HEK293 (cell line): ENCODE results near the gene BCAS3.

Source experiments
- CTCF ChIA-PET: fragments of 350-600 bp; formaldehyde crosslinking; extraction: SDS; loops from one replicate; lab custom pipeline; 2021; ENCODE audit warnings: antibody characterized with exemption; lab: Yijun Ruan, JAX
- POLR2A ChIA-PET: fragments of 300-600 bp; formaldehyde crosslinking; extraction: SDS; loops from one replicate; lab custom pipeline; 2020; ENCODE audit warnings: antibody characterized with exemption, inconsistent platforms; lab: Yijun Ruan, JAX
- H3K27ac ChIP-seq: fragments of 200-500 bp; sonication (Bioruptor generic); 2 replicates; pipeline ENCODE4 v1.5.1; 2014; ENCODE audit warnings: low read depth, low read length, control low read depth, inconsistent platforms; ENCODE audit errors: extremely low read depth
- H3K36me3 ChIP-seq, 2 experiments: fragments of 200-500 bp in 1 of 2; sonication (Bioruptor generic) in 1 of 2; 1 replicate in 1 of 2; 2 replicates in 1 of 2; pipeline ENCODE4 v1.5.1; 2014 to 2017; ENCODE audit warnings: inconsistent platforms in 2 of 2, low read length in 2 of 2; ENCODE audit not compliant: control insufficient read depth in 2 of 2, insufficient read depth in 1 of 2
- H3K4me1 ChIP-seq: fragments of 200-500 bp; sonication (Bioruptor generic); 2 replicates; pipeline ENCODE4 v1.5.1; 2014; ENCODE audit warnings: mild to moderate bottlenecking, low read length, inconsistent platforms; ENCODE audit not compliant: control insufficient read depth, insufficient read depth
- H3K4me3 ChIP-seq: 2 replicates; pipeline ENCODE4 v1.5.1; 2011; ENCODE audit warnings: low read depth, mild to moderate bottlenecking, control low read depth, low read length, moderate library complexity
- H3K9me3 ChIP-seq: fragments of 200-500 bp; sonication (Bioruptor generic); 2 replicates; pipeline ENCODE4 v1.5.1; 2014; ENCODE audit warnings: low read depth, low read length, inconsistent platforms; ENCODE audit not compliant: control insufficient read depth, insufficient read depth
- CTCF ChIP-seq: fragments of 450-650 bp; formaldehyde crosslinking; IDR thresholded peaks from 2 replicates; pipeline ENCODE4 v1.5.1; 2016; ENCODE audit warnings: missing biosample characterization, missing genetic modification characterization
- FEZF1 ChIP-seq: fragments of 450-650 bp; formaldehyde crosslinking; IDR thresholded peaks from 2 replicates; pipeline ENCODE4 v1.5.1; 2016; ENCODE audit warnings: missing biosample characterization, missing genetic modification characterization
- KLF16 ChIP-seq: fragments of 450-650 bp; formaldehyde crosslinking; IDR thresholded peaks from 2 replicates; pipeline ENCODE4 v1.5.1; 2017; ENCODE audit warnings: missing biosample characterization, missing genetic modification characterization
- OSR2 ChIP-seq: fragments of 450-650 bp; formaldehyde crosslinking; IDR thresholded peaks from 2 replicates; pipeline ENCODE4 v1.5.1; 2016; ENCODE audit warnings: missing biosample characterization, missing genetic modification characterization
- PRDM1 ChIP-seq: fragments of 450-650 bp; formaldehyde crosslinking; IDR thresholded peaks from 2 replicates; pipeline ENCODE4; 2016; ENCODE audit warnings: missing biosample characterization, missing genetic modification characterization
- SETDB1 ChIP-seq: IDR thresholded peaks from one replicate; pipeline ENCODE4 v1.6.1; 2017; ENCODE audit warnings: mild to moderate bottlenecking, low read length, moderate library complexity, mixed read lengths; ENCODE audit not compliant: insufficient read length
- ZBTB10 ChIP-seq: fragments of 450-650 bp; formaldehyde crosslinking; IDR thresholded peaks from 2 replicates; pipeline ENCODE4 v1.5.1; 2016; ENCODE audit warnings: missing biosample characterization, missing genetic modification characterization
- ZBTB26 ChIP-seq: fragments of 450-650 bp; formaldehyde crosslinking; optimal IDR thresholded peaks from 2 replicates; pipeline ENCODE3; 2016; ENCODE audit warnings: missing biosample characterization, mild to moderate bottlenecking, missing genetic modification characterization
- ZBTB7A ChIP-seq: fragments of 450-650 bp; formaldehyde crosslinking; IDR thresholded peaks from 2 replicates; pipeline ENCODE4 v1.5.1; 2016; ENCODE audit warnings: low read depth, missing biosample characterization, missing genetic modification characterization
- ZNF184 ChIP-seq: fragments of 450-650 bp; IDR thresholded peaks from 2 replicates; pipeline ENCODE4 v1.5.1; 2018; ENCODE audit warnings: missing biosample characterization, mild to moderate bottlenecking, missing genetic modification characterization
- ZNF214 ChIP-seq: fragments of 450-650 bp; formaldehyde crosslinking; IDR thresholded peaks from 2 replicates; pipeline ENCODE4 v1.5.1; 2017; ENCODE audit warnings: missing biosample characterization, mild to moderate bottlenecking, missing genetic modification characterization, borderline replicate concordance
- ZNF274 ChIP-seq, 2 experiments: fragments of 200-500 bp in 1 of 2; fragments of 450-650 bp in 1 of 2; sonication (Bioruptor generic) in 1 of 2; formaldehyde crosslinking in 1 of 2; IDR thresholded peaks; 2 replicates each; pipeline versions ENCODE4 v1.5.1 to v1.6.1; 2014 to 2016; ENCODE audit warnings: borderline replicate concordance in 1 of 2, inconsistent platforms in 1 of 2, low read length in 1 of 2, missing biosample characterization in 1 of 2, missing genetic modification characterization in 1 of 2
- ZNF302 ChIP-seq: fragments of 450-650 bp; formaldehyde crosslinking; IDR thresholded peaks from 2 replicates; pipeline ENCODE4 v1.5.1; 2016; ENCODE audit warnings: missing biosample characterization, missing genetic modification characterization, low read depth
- ZNF324 ChIP-seq: fragments of 450-650 bp; formaldehyde crosslinking; IDR thresholded peaks from 2 replicates; pipeline ENCODE4 v1.5.1; 2016; ENCODE audit warnings: missing biosample characterization, missing genetic modification characterization
- ZNF335 ChIP-seq: fragments of 450-650 bp; formaldehyde crosslinking; conservative IDR thresholded peaks from 2 replicates; pipeline ENCODE4 v1.5.1; 2016; ENCODE audit warnings: missing biosample characterization, missing genetic modification characterization
- ZNF362 ChIP-seq: fragments of 450-650 bp; formaldehyde crosslinking; IDR thresholded peaks from 2 replicates; pipeline ENCODE4 v1.5.1; 2016; ENCODE audit warnings: missing biosample characterization, missing genetic modification characterization
- ZNF366 ChIP-seq: fragments of 450-650 bp; formaldehyde crosslinking; conservative IDR thresholded peaks from 2 replicates; pipeline ENCODE4 v1.5.1; 2016; ENCODE audit warnings: missing biosample characterization, missing genetic modification characterization
- ZNF473 ChIP-seq: fragments of 450-650 bp; formaldehyde crosslinking; IDR thresholded peaks from 2 replicates; pipeline ENCODE4 v1.5.1; 2017; ENCODE audit warnings: missing biosample characterization, missing genetic modification characterization
- ZNF624 ChIP-seq: fragments of 450-650 bp; formaldehyde crosslinking; IDR thresholded peaks from 2 replicates; pipeline ENCODE4 v1.5.1; 2017; ENCODE audit warnings: missing biosample characterization, missing genetic modification characterization
- ZNF707 ChIP-seq: fragments of 450-650 bp; formaldehyde crosslinking; IDR thresholded peaks from 2 replicates; pipeline ENCODE4 v1.5.1; 2016; ENCODE audit warnings: missing biosample characterization, missing genetic modification characterization
- ZNF776 ChIP-seq: fragments of 450-650 bp; formaldehyde crosslinking; IDR thresholded peaks from 2 replicates; pipeline ENCODE4 v1.5.0; 2017; ENCODE audit warnings: missing biosample characterization, missing genetic modification characterization, borderline replicate concordance
- ZSCAN23 ChIP-seq: fragments of 450-650 bp; formaldehyde crosslinking; IDR thresholded peaks from 2 replicates; pipeline ENCODE4 v1.5.1; 2016; ENCODE audit warnings: missing biosample characterization, missing genetic modification characterization

The BCAS3 gene

GRCh38 chr17:60639019-60639330 is 38.7 kb upstream of the BCAS3 start:
- Histone ChIP-seq H3K4me3 (no peak overlapping the region), H3K36me3 (peaks cover 48 to 54% of the 10 kb centered on the region in 2 experiments), H3K9me3 (no peaks in the 10 kb centered on the region), H3K4me1 (peaks cover 7% of the 10 kb centered on the region), H3K27ac (no peak overlapping the region)
- CTCF ChIA-PET: interaction anchor here (0.6 to 4.7 kb wide), 42 partner anchors 9 to 931 kb away, joined by 3 to 51 read pairs (median 4); partner anchors contain the start of genes PPM1D and VMP1
- TF ChIP-seq ZNF362 (tag by site-specific recombination) (0 out of 2 replicates have a peak, but pooled peaks have one; percentile 7), ZNF302 (tag by site-specific recombination) (no peak), ZNF324 (tag by site-specific recombination) (no peak), FEZF1 (tag by site-specific recombination) (no peak), ZNF274 (IDR thresholded peaks at IDR 0.05; ENCODE audit: low read length) (no peak), ZNF274 (tag by site-specific recombination; IDR thresholded peaks at IDR 0.05; ENCODE audit: borderline replicate concordance) (no peak), ZNF473 (tag by site-specific recombination) (no peak)
- POLR2A ChIA-PET: no interaction called here

GRCh38 chr17:60640503-60640902 is 37.1 kb upstream of the BCAS3 start:
- ChIA-PET CTCF (interaction anchor here (0.6 to 4.7 kb wide), 28 partner anchors 8 to 965 kb away, joined by 3 to 51 read pairs (median 4); partner anchors contain the start of gene PPM1D), POLR2A (interaction anchor here (0.7 kb wide), 1 partner anchor 117 kb away, joined by 3 read pairs; no protein-coding TSS in a partner anchor)
- TF ChIP-seq ZNF214 (tag by site-specific recombination): no peak
- no peak for TF ChIP-seq ZNF335 (tag by site-specific recombination)
- TF ChIP-seq ZNF624 (tag by site-specific recombination): no peak
- TF ChIP-seq PRDM1 (tag by site-specific recombination): peak; percentile 80
- TF ChIP-seq OSR2: no peak
- TF ChIP-seq SETDB1: no peak
- TF ChIP-seq ZBTB26 (tag by site-specific recombination): no peak
- TF ChIP-seq ZNF776 (tag by site-specific recombination): no peak
- no peak for TF ChIP-seq ZNF184 (tag by site-specific recombination)
- TF ChIP-seq ZNF707 (tag by site-specific recombination): no peak
- TF ChIP-seq KLF16: no peak
- no peak for TF ChIP-seq ZBTB7A
- 0 out of 2 replicates have a peak, but pooled peaks have one; percentile 21 for TF ChIP-seq CTCF (tag by site-specific recombination)
- no peak for TF ChIP-seq ZBTB10 (tag by site-specific recombination)
- TF ChIP-seq ZSCAN23 (tag by site-specific recombination): no peak
- TF ChIP-seq ZNF366: 0 out of 2 replicates have a peak, but pooled peaks have one; percentile 12
- no peaks in the 10 kb centered on the region for H3K9me3 ChIP-seq
- H3K4me3 ChIP-seq: no peak overlapping the region
- no peak overlapping the region for H3K27ac ChIP-seq
- H3K36me3 ChIP-seq: peaks cover 38 to 44% of the 10 kb centered on the region in 2 experiments
- peaks cover 7% of the 10 kb centered on the region for H3K4me1 ChIP-seq
